ENCODE measurements around the gene SUB1.
"Not testable (repeated sequence)": the region's sequence is repeated elsewhere in the genome, so short reads cannot be mapped to it uniquely, and the experiment has no call there.

Gene SUB1

DNA sequence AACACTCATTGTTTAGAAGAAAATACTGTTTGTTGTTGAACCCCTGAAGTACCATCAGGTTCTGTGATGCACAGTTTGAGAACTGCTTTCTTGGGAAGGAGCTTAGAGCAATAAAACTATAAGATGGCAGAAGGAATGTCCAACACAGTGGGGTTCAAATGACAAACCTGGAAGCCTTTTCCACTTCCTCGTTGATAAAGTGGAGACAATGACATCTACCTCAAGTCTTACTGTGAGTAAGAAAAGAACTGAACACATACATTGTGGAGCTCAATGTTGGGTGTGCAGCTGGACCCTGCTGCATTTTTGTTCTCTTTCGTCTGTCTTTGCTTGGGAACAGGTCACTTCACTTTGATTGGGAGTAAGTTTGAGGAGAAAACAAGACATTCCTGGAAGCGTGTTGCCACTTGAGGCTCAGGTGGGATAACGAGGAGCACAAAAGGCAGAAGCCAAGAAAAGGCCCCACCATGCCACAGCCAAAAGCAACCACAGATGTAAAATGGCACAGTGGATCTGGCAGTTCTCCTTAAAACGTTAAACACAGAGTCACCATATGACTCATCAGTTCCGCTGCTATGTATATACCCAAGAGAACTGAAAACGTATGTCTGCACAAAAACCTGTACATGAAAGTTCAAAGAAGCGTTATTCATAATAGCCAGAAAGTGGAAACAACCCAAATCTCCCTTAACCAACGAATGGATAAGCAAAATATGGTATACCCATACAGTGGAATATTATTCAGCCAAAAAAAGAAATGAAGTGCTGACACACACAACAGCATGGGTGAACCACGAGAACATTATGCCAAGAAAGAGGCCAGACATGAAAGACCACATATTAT, 42.9 kb upstream of the SUB1 start:
- TF ChIP-seq, protein P1, sequence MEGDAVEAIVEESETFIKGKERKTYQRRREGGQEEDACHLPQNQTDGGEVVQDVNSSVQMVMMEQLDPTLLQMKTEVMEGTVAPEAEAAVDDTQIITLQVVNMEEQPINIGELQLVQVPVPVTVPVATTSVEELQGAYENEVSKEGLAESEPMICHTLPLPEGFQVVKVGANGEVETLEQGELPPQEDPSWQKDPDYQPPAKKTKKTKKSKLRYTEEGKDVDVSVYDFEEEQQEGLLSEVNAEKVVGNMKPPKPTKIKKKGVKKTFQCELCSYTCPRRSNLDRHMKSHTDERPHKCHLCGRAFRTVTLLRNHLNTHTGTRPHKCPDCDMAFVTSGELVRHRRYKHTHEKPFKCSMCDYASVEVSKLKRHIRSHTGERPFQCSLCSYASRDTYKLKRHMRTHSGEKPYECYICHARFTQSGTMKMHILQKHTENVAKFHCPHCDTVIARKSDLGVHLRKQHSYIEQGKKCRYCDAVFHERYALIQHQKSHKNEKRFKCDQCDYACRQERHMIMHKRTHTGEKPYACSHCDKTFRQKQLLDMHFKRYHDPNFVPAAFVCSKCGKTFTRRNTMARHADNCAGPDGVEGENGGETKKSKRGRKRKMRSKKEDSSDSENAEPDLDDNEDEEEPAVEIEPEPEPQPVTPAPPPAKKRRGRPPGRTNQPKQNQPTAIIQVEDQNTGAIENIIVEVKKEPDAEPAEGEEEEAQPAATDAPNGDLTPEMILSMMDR (conservative IDR thresholded peaks at IDR 0.05; ENCODE audit: low read depth, low read length) = no peak
- no peak for DNase-seq (ENCODE audit: low read depth)

DNA sequence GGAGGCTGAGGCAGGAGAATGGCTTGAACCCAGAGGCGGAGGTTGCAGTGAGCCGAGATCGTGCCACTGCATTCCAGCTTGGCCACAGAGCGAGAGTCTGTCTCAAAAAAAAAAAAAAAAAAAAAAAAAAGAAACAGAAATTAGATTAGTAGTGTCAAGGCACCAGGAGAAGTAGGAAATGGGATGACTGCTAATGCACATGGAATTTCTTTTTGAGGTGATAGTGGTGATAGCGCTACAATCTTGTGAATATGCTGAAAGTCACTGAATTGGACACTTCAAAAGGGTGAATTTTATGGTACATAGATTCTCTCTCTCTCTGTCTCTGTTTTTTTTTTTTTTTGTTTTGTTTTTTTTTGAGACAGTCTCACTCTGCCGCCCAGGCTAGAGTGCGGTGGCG, 42.1 kb upstream of the SUB1 start:
- TF ChIP-seq, protein P1 (conservative IDR thresholded peaks at IDR 0.05; ENCODE audit: low read depth, low read length) = no peak
- H3K4me3 ChIP-seq (ENCODE audit: low read length) = no peak overlapping the region
- no peak for DNase-seq (ENCODE audit: low read depth)

More for the DNA sequence above, 42.9 kb upstream of the SUB1 start:
- no peak overlapping the region for H3K4me3 ChIP-seq (ENCODE audit: low read length)

DNA sequence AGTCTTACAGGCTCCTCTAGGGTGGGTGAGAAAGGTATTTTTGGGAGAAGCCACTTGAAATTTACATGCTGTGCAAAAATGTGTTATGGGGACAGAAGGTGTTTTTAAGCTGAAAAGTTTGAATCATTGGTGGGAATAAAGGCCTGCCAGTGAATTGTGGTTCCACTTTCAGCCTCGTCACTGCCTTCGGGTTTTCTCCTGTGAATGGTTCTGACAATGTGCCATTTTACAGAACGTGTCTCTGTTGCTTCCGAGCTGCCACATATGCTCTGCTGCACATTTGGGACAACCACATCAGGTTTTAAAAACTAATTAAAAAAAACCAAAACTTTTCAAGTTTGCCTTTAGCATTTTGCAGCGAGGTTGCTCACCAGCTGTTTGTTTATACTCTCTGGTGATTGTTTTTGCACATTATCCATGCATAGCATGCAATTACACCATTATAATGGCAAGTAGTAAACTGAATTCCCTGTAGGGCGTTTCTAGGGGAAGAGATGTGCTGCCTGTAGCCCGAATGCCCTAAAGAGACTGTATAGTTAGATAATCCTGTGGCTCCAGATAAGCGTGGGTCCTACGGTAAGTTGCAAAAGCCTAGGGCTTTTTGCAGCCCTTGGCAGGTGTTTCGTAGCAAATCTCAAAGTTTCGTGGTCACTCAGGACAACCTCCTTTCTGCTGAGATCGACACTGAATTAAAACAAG, 40.1 kb upstream of the SUB1 start:
- TF ChIP-seq, protein P1 (conservative IDR thresholded peaks at IDR 0.05; ENCODE audit: low read depth, low read length) = no peak
- no peak for DNase-seq (ENCODE audit: low read depth)

DNA sequence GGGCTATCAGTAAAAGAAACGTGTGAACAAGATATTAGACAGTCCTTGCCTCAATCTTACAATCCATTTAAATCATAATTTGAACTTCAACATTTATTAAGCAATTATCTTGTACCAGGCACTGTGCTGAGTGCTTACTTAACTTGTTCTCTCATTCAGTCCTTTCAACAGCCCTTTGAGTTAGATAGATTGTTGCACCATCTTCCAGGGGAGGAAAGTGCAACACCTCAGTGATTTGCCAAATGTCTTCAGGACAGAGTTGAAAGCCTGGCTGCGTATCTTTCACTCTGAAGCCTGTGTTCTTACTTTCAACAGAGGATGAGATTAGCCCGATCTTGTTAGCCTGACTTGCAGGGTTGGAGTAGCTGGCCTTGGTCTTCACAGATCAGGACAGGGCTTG, 34.2 kb upstream of the SUB1 start:
- TF ChIP-seq, protein P1 (conservative IDR thresholded peaks at IDR 0.05; ENCODE audit: low read depth, low read length) = no peak
- H3K4me3 ChIP-seq (ENCODE audit: low read length) = no peak overlapping the region

More for the DNA sequence above, 40.1 kb upstream of the SUB1 start:
- no peak overlapping the region for H3K4me3 ChIP-seq (ENCODE audit: low read length)

DNA sequence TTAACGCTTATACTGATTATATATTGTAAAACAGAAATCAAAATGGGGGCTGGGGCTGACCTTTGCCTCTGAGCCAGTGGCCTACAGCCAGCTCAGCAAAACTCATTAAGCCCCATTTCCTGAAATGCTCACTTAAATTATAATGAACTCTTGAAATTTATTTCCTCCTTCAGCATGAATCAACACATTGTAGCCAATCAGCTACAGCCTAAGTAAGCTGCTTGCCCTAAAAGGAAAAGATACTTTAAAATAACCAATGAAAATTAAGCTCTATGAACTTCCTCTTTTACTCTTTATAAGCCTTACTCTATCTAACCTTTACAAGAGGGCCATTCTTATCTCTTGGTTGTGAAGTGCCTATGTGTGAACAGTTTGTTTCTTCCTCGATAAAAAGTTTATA, 33.5 kb upstream of the SUB1 start:
- no peak for DNase-seq (ENCODE audit: low read depth)
- TF ChIP-seq, protein P1 (conservative IDR thresholded peaks at IDR 0.05; ENCODE audit: low read depth, low read length) = no peak
- no peak overlapping the region for H3K4me3 ChIP-seq (ENCODE audit: low read length)

More for the DNA sequence above, 34.2 kb upstream of the SUB1 start:
- no peak for DNase-seq (ENCODE audit: low read depth)

DNA sequence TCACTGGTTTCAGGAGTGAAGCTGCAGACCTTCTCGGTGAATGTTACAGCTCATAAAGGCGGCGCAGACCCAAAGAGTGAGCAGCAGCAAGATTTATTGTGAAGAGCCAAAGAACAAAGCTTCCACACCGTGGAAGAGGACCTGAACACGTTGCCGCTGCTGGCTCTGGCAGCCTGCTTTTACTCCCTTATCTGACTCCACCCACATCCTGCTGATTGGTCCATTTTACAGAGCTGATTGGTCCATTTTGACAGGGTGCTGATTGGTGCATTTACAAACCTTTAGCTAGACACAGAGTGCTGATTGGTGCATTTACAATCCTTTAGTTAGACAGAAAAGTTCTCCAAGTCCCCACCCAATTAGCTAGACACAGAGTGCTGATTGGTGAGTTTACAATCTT, 32.9 kb upstream of the SUB1 start:
- not testable (repeated sequence) for H3K4me3 ChIP-seq (ENCODE audit: low read length); DNase-seq (ENCODE audit: low read depth)

DNA sequence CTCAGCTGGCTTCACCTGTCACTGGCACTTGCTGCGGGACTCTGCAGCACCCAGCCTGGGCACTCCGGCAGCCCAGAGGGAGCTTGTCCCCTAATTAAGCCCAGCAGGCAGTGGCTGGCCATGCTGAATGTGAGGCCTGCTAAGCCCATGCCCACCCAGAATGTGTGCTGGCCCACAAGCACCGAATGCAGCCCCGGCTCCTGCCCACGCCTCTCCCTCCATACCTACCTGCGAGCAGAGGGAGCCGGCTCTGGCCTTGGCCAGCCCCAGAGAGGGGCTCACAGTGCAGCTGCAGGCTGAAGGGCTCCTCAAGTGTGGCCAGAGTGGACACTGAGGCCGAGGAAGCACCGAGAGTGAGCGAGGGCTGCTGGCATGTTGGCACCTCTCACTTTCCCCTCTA, 32.4 kb upstream of the SUB1 start:
- H3K4me3 ChIP-seq (ENCODE audit: low read length) = no peak overlapping the region
- DNase-seq (ENCODE audit: low read depth) = no peak
- TF ChIP-seq, protein P1 (conservative IDR thresholded peaks at IDR 0.05; ENCODE audit: low read depth, low read length) = no peak

DNA sequence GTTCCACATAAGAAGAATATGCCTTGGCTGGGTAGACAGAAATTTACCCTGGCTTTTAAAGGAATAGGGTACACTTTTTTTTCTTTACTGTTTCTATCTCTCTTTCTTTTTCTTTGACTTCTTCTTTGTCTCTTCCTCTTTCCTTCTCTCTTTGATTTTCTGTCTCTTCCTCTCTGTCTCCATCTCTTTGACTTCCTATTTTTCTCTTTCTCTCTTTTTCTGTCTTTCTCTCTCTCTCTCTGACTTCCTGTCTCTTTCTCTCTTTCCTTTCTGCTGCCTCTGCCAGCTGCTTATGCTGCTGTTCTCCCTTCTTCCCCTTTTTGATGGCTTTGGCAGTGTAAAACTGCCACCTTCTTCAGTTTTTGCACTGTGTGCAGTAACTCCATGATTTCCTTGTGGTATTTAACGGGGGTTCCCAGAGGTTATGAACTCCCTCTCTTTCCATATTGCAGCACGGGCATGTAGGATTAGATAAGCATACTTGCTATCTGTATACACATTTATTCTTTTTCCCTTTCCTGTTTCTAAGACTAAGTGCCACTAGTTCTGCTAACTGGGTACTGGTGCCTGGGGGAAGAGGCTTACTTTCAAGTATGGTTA, 31.1 kb upstream of the SUB1 start:
- DNase-seq (ENCODE audit: low read depth); H3K4me3 ChIP-seq (ENCODE audit: low read length): not testable (repeated sequence)

DNA sequence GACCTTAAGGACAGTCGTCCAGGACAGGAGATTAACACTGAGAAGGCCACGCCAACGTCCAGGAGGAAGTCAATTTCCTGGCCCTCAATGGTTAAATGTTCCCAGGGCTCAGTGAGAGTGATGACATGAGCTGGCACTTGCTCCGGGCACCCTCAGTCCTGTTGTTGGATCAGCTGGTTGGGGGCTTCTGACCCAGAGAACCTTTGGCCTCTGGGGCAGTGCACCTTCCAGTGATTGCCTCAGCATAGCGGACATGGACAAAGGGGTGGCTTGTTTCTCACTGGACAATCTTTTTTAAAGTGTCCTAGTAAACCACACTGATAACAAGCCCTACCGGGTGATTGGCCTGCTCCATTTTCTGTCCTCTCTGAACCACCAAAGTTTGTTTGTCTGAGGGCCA, 28.8 kb upstream of the SUB1 start:
- DNase-seq (ENCODE audit: low read depth); H3K4me3 ChIP-seq (ENCODE audit: low read length): not testable (repeated sequence)
